HEK293 (cell line): ENCODE measurements around the gene FXYD4.

Experiments
- CTCF ChIA-PET: fragments of 350-600 bp; formaldehyde crosslinking; extraction: SDS; loops from one replicate; lab custom pipeline; 2021; ENCODE audit warnings: antibody characterized with exemption; lab: Yijun Ruan, JAX
- POLR2A ChIA-PET: fragments of 300-600 bp; formaldehyde crosslinking; extraction: SDS; loops from one replicate; lab custom pipeline; 2020; ENCODE audit warnings: antibody characterized with exemption, inconsistent platforms; lab: Yijun Ruan, JAX
- H3K27ac ChIP-seq: fragments of 200-500 bp; sonication (Bioruptor generic); 2 replicates; pipeline ENCODE4 v1.5.1; 2014; ENCODE audit warnings: low read depth, low read length, control low read depth, inconsistent platforms; ENCODE audit errors: extremely low read depth
- H3K36me3 ChIP-seq, 2 experiments: fragments of 200-500 bp in 1 of 2; sonication (Bioruptor generic) in 1 of 2; 1 replicate in 1 of 2; 2 replicates in 1 of 2; pipeline ENCODE4 v1.5.1; 2014 to 2017; ENCODE audit warnings: inconsistent platforms in 2 of 2, low read length in 2 of 2; ENCODE audit not compliant: control insufficient read depth in 2 of 2, insufficient read depth in 1 of 2
- H3K4me1 ChIP-seq: fragments of 200-500 bp; sonication (Bioruptor generic); 2 replicates; pipeline ENCODE4 v1.5.1; 2014; ENCODE audit warnings: mild to moderate bottlenecking, low read length, inconsistent platforms; ENCODE audit not compliant: control insufficient read depth, insufficient read depth
- H3K4me3 ChIP-seq: 2 replicates; pipeline ENCODE4 v1.5.1; 2011; ENCODE audit warnings: low read depth, mild to moderate bottlenecking, control low read depth, low read length, moderate library complexity
- H3K9me3 ChIP-seq: fragments of 200-500 bp; sonication (Bioruptor generic); 2 replicates; pipeline ENCODE4 v1.5.1; 2014; ENCODE audit warnings: low read depth, low read length, inconsistent platforms; ENCODE audit not compliant: control insufficient read depth, insufficient read depth
- CTCF ChIP-seq: fragments of 450-650 bp; formaldehyde crosslinking; IDR thresholded peaks from 2 replicates; pipeline ENCODE4 v1.5.1; 2016; ENCODE audit warnings: missing biosample characterization, missing genetic modification characterization
- GLIS2 ChIP-seq: fragments of 450-650 bp; formaldehyde crosslinking; IDR thresholded peaks from 2 replicates; pipeline ENCODE4 v1.5.1; 2016; ENCODE audit warnings: missing biosample characterization, missing genetic modification characterization
- IKZF3 ChIP-seq: fragments of 450-650 bp; IDR thresholded peaks from 2 replicates; pipeline ENCODE4 v1.5.0; 2018; ENCODE audit warnings: missing biosample characterization, mild to moderate bottlenecking, missing genetic modification characterization, moderate library complexity
- KLF1 ChIP-seq: fragments of 450-650 bp; formaldehyde crosslinking; IDR thresholded peaks from 2 replicates; pipeline ENCODE4 v1.5.1; 2016; ENCODE audit warnings: missing biosample characterization, missing genetic modification characterization
- OSR2 ChIP-seq: fragments of 450-650 bp; formaldehyde crosslinking; IDR thresholded peaks from 2 replicates; pipeline ENCODE4 v1.5.1; 2016; ENCODE audit warnings: missing biosample characterization, missing genetic modification characterization
- PRDM10 ChIP-seq: fragments of 450-650 bp; formaldehyde crosslinking; IDR thresholded peaks from 2 replicates; pipeline ENCODE4 v1.5.1; 2016; ENCODE audit warnings: missing biosample characterization, missing genetic modification characterization
- SCRT2 ChIP-seq: fragments of 450-650 bp; formaldehyde crosslinking; IDR thresholded peaks from 2 replicates; pipeline ENCODE4 v1.5.1; 2016; ENCODE audit warnings: missing biosample characterization, missing genetic modification characterization
- SP2 ChIP-seq: fragments of 450-650 bp; formaldehyde crosslinking; IDR thresholded peaks from 2 replicates; pipeline ENCODE4 v1.5.1; 2016; ENCODE audit warnings: missing biosample characterization, missing genetic modification characterization
- SP7 ChIP-seq: fragments of 450-650 bp; formaldehyde crosslinking; IDR thresholded peaks from 2 replicates; pipeline ENCODE4 v1.5.1; 2016; ENCODE audit warnings: missing biosample characterization, missing genetic modification characterization
- TCF7L2 ChIP-seq: IDR thresholded peaks from 2 replicates; pipeline ENCODE4 v1.6.1; 2011; ENCODE audit warnings: low read depth, mild to moderate bottlenecking, inconsistent platforms, low read length, moderate library complexity, borderline replicate concordance
- ZBTB8A ChIP-seq: fragments of 450-650 bp; formaldehyde crosslinking; IDR thresholded peaks from 2 replicates; pipeline ENCODE4 v1.5.1; 2016; ENCODE audit warnings: missing biosample characterization, missing genetic modification characterization
- ZIC2 ChIP-seq: fragments of 450-650 bp; formaldehyde crosslinking; IDR thresholded peaks from 2 replicates; pipeline ENCODE4 v1.5.1; 2016; ENCODE audit warnings: missing biosample characterization, missing genetic modification characterization
- ZNF114 ChIP-seq: fragments of 450-650 bp; formaldehyde crosslinking; IDR thresholded peaks from 2 replicates; pipeline ENCODE4 v1.5.0; 2017; ENCODE audit warnings: missing biosample characterization, missing genetic modification characterization
- ZNF138 ChIP-seq: fragments of 450-650 bp; formaldehyde crosslinking; IDR thresholded peaks from 2 replicates; pipeline ENCODE4 v1.5.1; 2016; ENCODE audit warnings: missing biosample characterization, missing genetic modification characterization, borderline replicate concordance
- ZNF18 ChIP-seq: fragments of 450-650 bp; formaldehyde crosslinking; IDR thresholded peaks from 2 replicates; pipeline ENCODE4 v1.5.1; 2016; ENCODE audit warnings: missing biosample characterization, missing genetic modification characterization
- ZNF335 ChIP-seq: fragments of 450-650 bp; formaldehyde crosslinking; conservative IDR thresholded peaks from 2 replicates; pipeline ENCODE4 v1.5.1; 2016; ENCODE audit warnings: missing biosample characterization, missing genetic modification characterization
- ZNF521 ChIP-seq: fragments of 450-650 bp; formaldehyde crosslinking; IDR thresholded peaks from 2 replicates; pipeline ENCODE4 v1.5.1; 2017; ENCODE audit warnings: missing biosample characterization, mild to moderate bottlenecking, missing genetic modification characterization
- ZNF600 ChIP-seq: fragments of 450-650 bp; formaldehyde crosslinking; IDR thresholded peaks from 2 replicates; pipeline ENCODE4 v1.5.1; 2016; ENCODE audit warnings: missing biosample characterization, missing genetic modification characterization
- ZNF610 ChIP-seq: fragments of 450-650 bp; formaldehyde crosslinking; IDR thresholded peaks from 2 replicates; pipeline ENCODE4 v1.5.1; 2016; ENCODE audit warnings: missing biosample characterization, missing genetic modification characterization, borderline replicate concordance
- ZNF658 ChIP-seq: fragments of 450-650 bp; formaldehyde crosslinking; IDR thresholded peaks from 2 replicates; pipeline ENCODE4; 2016; ENCODE audit warnings: missing biosample characterization, missing genetic modification characterization
- TF ChIP-seq, protein P1 (sequence below): fragments of 450-650 bp; formaldehyde crosslinking; IDR thresholded peaks from 2 replicates; pipeline ENCODE4 v1.5.1; 2016; ENCODE audit warnings: missing biosample characterization, missing genetic modification characterization, low read depth
- TF ChIP-seq, protein P2 (sequence below): fragments of 450-650 bp; formaldehyde crosslinking; IDR thresholded peaks from 2 replicates; pipeline ENCODE4 v1.5.1; 2016; ENCODE audit warnings: missing biosample characterization, missing genetic modification characterization

Gene FXYD4

DNA sequence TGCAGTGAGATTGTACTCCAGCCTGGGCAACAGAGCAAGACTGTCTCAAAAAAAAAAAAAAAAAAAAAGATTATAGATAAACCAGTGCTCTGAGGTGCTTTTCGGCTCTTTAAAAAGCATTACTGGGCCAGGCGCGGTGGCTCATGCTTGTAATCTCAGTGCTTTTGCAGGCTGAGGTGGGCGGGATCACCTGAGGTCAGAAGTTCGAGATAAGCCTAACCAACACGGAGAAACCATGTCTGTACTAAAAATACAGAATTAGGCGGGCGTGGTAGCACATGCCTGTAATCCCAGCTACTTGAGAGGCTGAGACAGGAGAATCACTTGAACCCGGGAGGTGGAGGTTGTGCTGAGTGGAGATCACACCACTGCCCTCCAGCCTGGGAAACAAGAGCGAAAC lies 44.1 kb downstream of the FXYD4 start:
- ChIA-PET CTCF (interaction anchor here (1.2 kb wide), 1 partner anchor 19 kb away, joined by 3 read pairs; no protein-coding TSS in a partner anchor), POLR2A (no interaction called here)
- Histone ChIP-seq H3K9me3 (no peaks in the 10 kb centered on the region), H3K4me3 (no peak overlapping the region), H3K4me1 (no peaks in the 10 kb centered on the region), H3K36me3 (no peaks in the 10 kb centered on the region), H3K27ac (no peak overlapping the region)
- TF ChIP-seq, protein P1, sequence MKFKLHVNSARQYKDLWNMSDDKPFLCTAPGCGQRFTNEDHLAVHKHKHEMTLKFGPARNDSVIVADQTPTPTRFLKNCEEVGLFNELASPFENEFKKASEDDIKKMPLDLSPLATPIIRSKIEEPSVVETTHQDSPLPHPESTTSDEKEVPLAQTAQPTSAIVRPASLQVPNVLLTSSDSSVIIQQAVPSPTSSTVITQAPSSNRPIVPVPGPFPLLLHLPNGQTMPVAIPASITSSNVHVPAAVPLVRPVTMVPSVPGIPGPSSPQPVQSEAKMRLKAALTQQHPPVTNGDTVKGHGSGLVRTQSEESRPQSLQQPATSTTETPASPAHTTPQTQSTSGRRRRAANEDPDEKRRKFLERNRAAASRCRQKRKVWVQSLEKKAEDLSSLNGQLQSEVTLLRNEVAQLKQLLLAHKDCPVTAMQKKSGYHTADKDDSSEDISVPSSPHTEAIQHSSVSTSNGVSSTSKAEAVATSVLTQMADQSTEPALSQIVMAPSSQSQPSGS (tag by site-specific recombination) = no peak
- TF ChIP-seq KLF1 (tag by site-specific recombination) = 0 out of 2 replicates have a peak, but pooled peaks have one; percentile 22

- CTCF ChIA-PET = no interaction called here
- H3K36me3 ChIP-seq = no peaks in the 10 kb centered on the region
- POLR2A ChIA-PET = interaction anchor here (1.8 kb wide), 1 partner anchor 10 kb away, joined by 5 read pairs; no protein-coding TSS in a partner anchor
- no peaks in the 10 kb centered on the region for H3K9me3 ChIP-seq
- no peak overlapping the region for H3K27ac ChIP-seq
- no peak overlapping the region for H3K4me3 ChIP-seq
- no peaks in the 10 kb centered on the region for H3K4me1 ChIP-seq
- TF ChIP-seq ZNF521 (tag by site-specific recombination) (no peak), ZNF335 (peak; percentile 66), GLIS2 (tag by site-specific recombination) (peak; percentile 41; the same call in 1 of the 2 replicates), IKZF3 (tag by site-specific recombination) (no peak), TCF7L2 (peak; percentile 63; the same call in 1 of the 2 replicates), ZNF658 (tag by site-specific recombination) (no peak), ZBTB8A (peak; percentile 54; the same call in 1 of the 2 replicates), PRDM10 (tag by site-specific recombination) (peak; percentile 91), CTCF (tag by site-specific recombination) (no peak), ZNF114 (tag by site-specific recombination) (no peak), ZNF600 (0 out of 2 replicates have a peak, but pooled peaks have one; percentile 35), SP7 (peak; percentile 76), ZIC2 (peak; percentile 67), ZNF610 (0 out of 2 replicates have a peak, but pooled peaks have one; percentile 19), SCRT2 (tag by site-specific recombination) (peak; percentile 64), OSR2 (tag by site-specific recombination) (peak; percentile 47; the same call in 1 of the 2 replicates), SP2 (tag by site-specific recombination) (peak; percentile 58), ZNF138 (no peak), ZNF18 (peak; percentile 57; the same call in 1 of the 2 replicates)
- TF ChIP-seq, protein P2, sequence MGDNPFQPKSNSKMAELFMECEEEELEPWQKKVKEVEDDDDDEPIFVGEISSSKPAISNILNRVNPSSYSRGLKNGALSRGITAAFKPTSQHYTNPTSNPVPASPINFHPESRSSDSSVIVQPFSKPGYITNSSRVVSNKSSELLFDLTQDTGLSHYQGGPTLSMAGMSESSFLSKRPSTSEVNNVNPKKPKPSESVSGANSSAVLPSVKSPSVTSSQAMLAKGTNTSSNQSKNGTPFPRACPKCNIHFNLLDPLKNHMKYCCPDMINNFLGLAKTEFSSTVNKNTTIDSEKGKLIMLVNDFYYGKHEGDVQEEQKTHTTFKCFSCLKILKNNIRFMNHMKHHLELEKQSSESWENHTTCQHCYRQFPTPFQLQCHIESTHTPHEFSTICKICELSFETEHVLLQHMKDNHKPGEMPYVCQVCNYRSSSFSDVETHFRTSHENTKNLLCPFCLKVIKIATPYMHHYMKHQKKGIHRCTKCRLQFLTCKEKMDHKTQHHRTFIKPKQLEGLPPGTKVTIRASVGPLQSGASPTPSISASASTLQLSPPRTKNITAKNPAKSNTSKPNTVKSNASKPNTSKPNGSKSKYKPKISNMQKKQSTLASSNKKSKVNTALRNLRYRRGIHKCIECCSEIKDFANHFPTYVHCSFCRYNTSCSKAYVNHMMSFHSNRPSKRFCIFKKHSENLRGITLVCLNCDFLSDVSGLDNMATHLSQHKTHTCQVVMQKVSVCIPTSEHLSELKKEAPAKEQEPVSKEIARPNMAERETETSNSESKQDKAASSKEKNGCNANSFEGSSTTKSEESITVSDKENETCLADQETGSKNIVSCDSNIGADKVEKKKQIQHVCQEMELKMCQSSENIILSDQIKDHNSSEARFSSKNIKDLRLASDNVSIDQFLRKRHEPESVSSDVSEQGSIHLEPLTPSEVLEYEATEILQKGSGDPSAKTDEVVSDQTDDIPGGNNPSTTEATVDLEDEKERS (tag by site-specific recombination) = no peak
Observed at GRCh38 chr10:43417950-43418768, 46.7 kb downstream of the FXYD4 start.
